OCI-LY3 (cell line): Measurements from ENCODE around the gene CARD8.
"Not testable (repeated sequence)": the region's sequence is repeated elsewhere in the genome, so short reads cannot be mapped to it uniquely, and the experiment has no call there.

Experiments
- H2AFZ ChIP-seq: fragments of 200-600, 300-600 bp; shearing (Covaris generic); 2 replicates; pipeline ENCODE4 v1.6.0; 2014; ENCODE audit warnings: antibody characterized with exemption, low read depth, low read length
- H3K27ac ChIP-seq: fragments of 200-600, 300-600 bp; sonication (generic); 2 replicates; pipeline ENCODE4 v1.5.1; 2014; ENCODE audit warnings: mild to moderate bottlenecking, low read length, moderate library complexity, mixed read lengths
- H3K27me3 ChIP-seq: fragments of 200-600, 300-600 bp; sonication (generic); 2 replicates; pipeline ENCODE4 v1.6.1; 2014; ENCODE audit warnings: low read depth, low read length, mixed read lengths
- H3K36me3 ChIP-seq: fragments of 200-600, 300-600 bp; sonication (generic); replicated peaks from 2 replicates; pipeline ENCODE3; 2014; ENCODE audit warnings: low read depth, low read length, mixed read lengths
- H3K4me1 ChIP-seq: fragments of 300-600, 200-600 bp; sonication (generic); 2 replicates; pipeline ENCODE4 v1.6.1; 2014; ENCODE audit warnings: low read length, mixed read lengths
- H3K4me2 ChIP-seq: fragments of 200-600, 300-600 bp; sonication (generic); 2 replicates; pipeline ENCODE4 v1.6.1; 2014; ENCODE audit warnings: low read length, mixed read lengths
- H3K4me3 ChIP-seq: fragments of 300-600, 200-600 bp; sonication (generic); 2 replicates; pipeline ENCODE4 v1.5.1; 2014; ENCODE audit warnings: antibody characterized with exemption, mild to moderate bottlenecking, low read length, moderate library complexity
- H3K79me2 ChIP-seq: fragments of 300-600, 200-600 bp; shearing (Covaris generic); 2 replicates; pipeline ENCODE4 v1.6.1; 2014; ENCODE audit warnings: mild to moderate bottlenecking, low read length, mixed read lengths
- H3K9ac ChIP-seq: fragments of 300-600, 200-600 bp; shearing (Covaris generic); 2 replicates; pipeline ENCODE4 v1.6.0; 2014; ENCODE audit warnings: mild to moderate bottlenecking, low read length, moderate library complexity
- H3K9me3 ChIP-seq: fragments of 200-600, 300-600 bp; shearing (Covaris generic); 2 replicates; pipeline ENCODE4 v1.6.1; 2014; ENCODE audit warnings: low read length, mixed read lengths; ENCODE audit not compliant: insufficient read depth
- H4K20me1 ChIP-seq: fragments of 200-600, 300-600 bp; sonication (generic); 2 replicates; pipeline ENCODE4 v1.6.1; 2016; ENCODE audit warnings: low read length, mixed read lengths; ENCODE audit not compliant: insufficient read depth
- EZH2phosphoT487 ChIP-seq: fragments of 200-600 bp; shearing (Covaris generic); IDR thresholded peaks from 2 replicates; pipeline ENCODE4 v1.6.1; 2018; ENCODE audit warnings: antibody characterized with exemption, mixed run types, low read depth
- TF ChIP-seq, protein P1 (sequence below): fragments of 200-600, 300-600 bp; sonication (generic); IDR thresholded peaks from 2 replicates; pipeline ENCODE4 v1.5.1; 2014; ENCODE audit warnings: antibody characterized with exemption, low read length, low read depth

The CARD8 gene

DNA sequence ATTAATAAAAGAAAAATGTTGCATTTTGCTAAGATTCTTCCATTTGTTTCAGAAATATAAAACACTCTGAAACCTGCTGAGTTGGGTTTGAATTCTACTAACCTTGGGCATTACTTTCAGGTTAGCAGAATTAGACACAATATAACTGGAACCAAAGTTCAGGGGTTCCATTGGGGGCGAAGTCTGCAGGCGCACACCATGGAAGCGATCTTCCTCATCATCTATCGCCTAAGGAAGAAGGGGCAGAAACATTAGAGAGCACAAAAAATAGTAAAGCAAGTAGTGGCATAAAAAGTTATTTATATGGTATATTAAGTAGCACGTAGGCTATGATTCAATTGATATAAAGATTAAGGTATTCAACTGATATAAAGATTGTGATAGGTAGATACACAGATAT, 34.1 kb downstream of the CARD8 start:
- Histone ChIP-seq H4K20me1 (no peaks in the 10 kb centered on the region), H3K27me3 (no peaks in the 10 kb centered on the region), H3K9ac (no peak overlapping the region), H3K36me3 (peaks cover 8% of the 10 kb centered on the region), H3K4me3 (no peak overlapping the region), H3K79me2 (no peaks in the 10 kb centered on the region), H3K4me2 (no peak overlapping the region), H3K27ac (no peak overlapping the region), H2AFZ (no peak overlapping the region), H3K4me1 (no peaks in the 10 kb centered on the region), H3K9me3 (no peaks in the 10 kb centered on the region)
- no peak for TF ChIP-seq EZH2phosphoT487
- TF ChIP-seq, protein P1, sequence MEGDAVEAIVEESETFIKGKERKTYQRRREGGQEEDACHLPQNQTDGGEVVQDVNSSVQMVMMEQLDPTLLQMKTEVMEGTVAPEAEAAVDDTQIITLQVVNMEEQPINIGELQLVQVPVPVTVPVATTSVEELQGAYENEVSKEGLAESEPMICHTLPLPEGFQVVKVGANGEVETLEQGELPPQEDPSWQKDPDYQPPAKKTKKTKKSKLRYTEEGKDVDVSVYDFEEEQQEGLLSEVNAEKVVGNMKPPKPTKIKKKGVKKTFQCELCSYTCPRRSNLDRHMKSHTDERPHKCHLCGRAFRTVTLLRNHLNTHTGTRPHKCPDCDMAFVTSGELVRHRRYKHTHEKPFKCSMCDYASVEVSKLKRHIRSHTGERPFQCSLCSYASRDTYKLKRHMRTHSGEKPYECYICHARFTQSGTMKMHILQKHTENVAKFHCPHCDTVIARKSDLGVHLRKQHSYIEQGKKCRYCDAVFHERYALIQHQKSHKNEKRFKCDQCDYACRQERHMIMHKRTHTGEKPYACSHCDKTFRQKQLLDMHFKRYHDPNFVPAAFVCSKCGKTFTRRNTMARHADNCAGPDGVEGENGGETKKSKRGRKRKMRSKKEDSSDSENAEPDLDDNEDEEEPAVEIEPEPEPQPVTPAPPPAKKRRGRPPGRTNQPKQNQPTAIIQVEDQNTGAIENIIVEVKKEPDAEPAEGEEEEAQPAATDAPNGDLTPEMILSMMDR = no peak

DNA sequence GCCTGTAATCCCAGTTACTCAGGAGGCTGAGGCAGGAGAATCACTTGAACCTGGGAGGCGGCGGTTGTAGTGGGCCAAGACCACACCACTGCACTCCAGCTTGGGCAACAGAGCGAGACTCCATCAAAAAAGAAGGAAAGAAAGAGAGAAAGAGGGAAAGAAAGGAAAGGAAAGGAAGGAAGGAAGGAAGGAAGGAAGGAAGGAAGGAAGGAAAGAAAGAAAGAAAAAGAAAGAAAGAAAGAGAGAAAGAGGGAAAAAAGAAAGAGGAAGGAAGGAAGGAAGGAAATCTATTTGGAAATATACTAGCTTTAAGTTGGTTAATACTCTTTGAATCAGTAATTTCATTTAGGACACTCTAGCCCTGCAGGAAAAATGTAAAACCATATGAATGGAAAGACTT, 34.9 kb downstream of the CARD8 start:
- not testable (repeated sequence) for H3K9me3 ChIP-seq, H3K79me2 ChIP-seq, H3K9ac ChIP-seq, H3K4me2 ChIP-seq, H2AFZ ChIP-seq, H3K27me3 ChIP-seq, H3K4me3 ChIP-seq, H3K4me1 ChIP-seq, H3K36me3 ChIP-seq, H4K20me1 ChIP-seq, H3K27ac ChIP-seq

DNA sequence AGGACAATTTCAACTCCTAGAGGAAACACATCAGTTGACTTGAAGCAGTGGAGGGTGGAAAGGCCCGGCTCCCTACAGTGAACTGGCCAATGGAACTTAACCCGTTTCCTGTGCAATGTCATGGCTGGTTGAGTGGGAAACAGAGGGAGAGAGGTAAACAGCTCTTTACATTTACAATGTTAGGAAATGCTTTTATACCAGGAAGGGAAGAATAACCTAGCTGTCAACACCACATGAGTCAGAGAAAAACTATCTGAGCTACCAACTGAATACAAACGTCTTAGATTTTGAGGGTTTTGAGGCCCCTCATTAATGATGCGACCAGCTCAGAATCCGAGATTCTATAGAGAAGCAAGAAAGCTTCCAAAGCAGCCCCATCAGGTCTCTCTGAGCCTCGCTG, 36.7 kb downstream of the CARD8 start:
- no peak for TF ChIP-seq EZH2phosphoT487
- TF ChIP-seq, protein P1 = no peak
- peaks cover 8% of the 10 kb centered on the region for H3K36me3 ChIP-seq
- no peaks in the 10 kb centered on the region for H3K79me2 ChIP-seq
- no peak overlapping the region for H3K4me3 ChIP-seq
- H3K9ac ChIP-seq = no peak overlapping the region
- no peaks in the 10 kb centered on the region for H4K20me1 ChIP-seq
- no peaks in the 10 kb centered on the region for H3K9me3 ChIP-seq
- H3K27me3 ChIP-seq = no peaks in the 10 kb centered on the region
- no peak overlapping the region for H3K27ac ChIP-seq
- no peaks in the 10 kb centered on the region for H3K4me1 ChIP-seq
- no peak overlapping the region for H2AFZ ChIP-seq
- no peak overlapping the region for H3K4me2 ChIP-seq

DNA sequence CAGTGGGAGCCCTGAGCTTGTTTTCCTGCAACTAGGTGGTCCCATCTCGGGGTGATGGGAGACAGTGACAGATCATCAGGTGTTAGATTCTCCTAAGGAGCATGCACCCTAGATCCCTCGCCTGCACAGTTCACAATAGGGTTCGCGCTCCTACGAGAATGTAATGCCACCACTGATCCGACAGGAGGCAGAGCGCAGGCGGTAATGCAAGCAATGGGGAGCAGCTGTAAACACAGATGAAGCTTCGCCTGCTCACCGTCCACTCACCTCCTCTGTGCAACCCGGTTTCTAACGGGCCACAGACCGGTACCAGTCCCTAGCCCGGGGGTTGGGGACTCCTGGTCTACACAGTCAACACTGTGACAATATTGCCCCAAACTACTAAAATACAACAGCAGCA, 38.8 kb downstream of the CARD8 start:
- peaks cover 8% of the 10 kb centered on the region for H3K36me3 ChIP-seq
- H3K27ac ChIP-seq = no peak overlapping the region
- no peaks in the 10 kb centered on the region for H3K4me1 ChIP-seq
- no peak overlapping the region for H2AFZ ChIP-seq
- H3K27me3 ChIP-seq = no peaks in the 10 kb centered on the region
- TF ChIP-seq EZH2phosphoT487 = no peak
- TF ChIP-seq, protein P1 = no peak
- H4K20me1 ChIP-seq = no peaks in the 10 kb centered on the region
- no peak overlapping the region for H3K9ac ChIP-seq
- no peaks in the 10 kb centered on the region for H3K79me2 ChIP-seq
- no peak overlapping the region for H3K4me3 ChIP-seq
- no peaks in the 10 kb centered on the region for H3K9me3 ChIP-seq
- H3K4me2 ChIP-seq = no peak overlapping the region

DNA sequence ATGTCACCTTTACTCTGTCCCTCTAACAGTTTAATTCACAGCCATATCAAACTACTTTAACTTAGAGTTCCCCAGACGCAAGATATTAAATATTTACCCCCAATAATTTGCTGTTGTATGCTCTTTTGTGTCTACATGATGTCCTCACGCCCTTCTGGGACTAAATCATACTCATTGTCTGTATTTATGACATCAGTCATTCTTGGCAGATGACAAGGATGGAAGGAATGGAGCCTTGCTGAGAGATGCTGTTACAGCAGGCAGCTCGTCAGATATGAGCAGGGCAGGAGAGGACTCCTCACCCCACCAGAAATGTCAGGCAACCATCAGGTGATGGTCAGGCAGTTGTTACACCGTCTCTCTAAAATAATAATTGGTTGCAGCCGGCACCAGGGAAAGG, 41.8 kb downstream of the CARD8 start:
- Histone ChIP-seq H2AFZ (no peak overlapping the region), H3K4me1 (no peaks in the 10 kb centered on the region), H3K27ac (no peak overlapping the region), H3K27me3 (no peaks in the 10 kb centered on the region), H3K4me2 (no peak overlapping the region), H3K36me3 (peaks cover 4% of the 10 kb centered on the region), H3K9ac (no peak overlapping the region), H3K4me3 (no peak overlapping the region), H3K9me3 (no peaks in the 10 kb centered on the region), H3K79me2 (no peaks in the 10 kb centered on the region), H4K20me1 (no peaks in the 10 kb centered on the region)
- TF ChIP-seq, protein P1 = no peak
- TF ChIP-seq EZH2phosphoT487 = no peak
